Ramos (cell line): ENCODE results near the gene DMTF1.

Experiments used
- in situ Hi-C: fragments of 300-500 bp; cut with MboI; formaldehyde crosslinking; loops from one replicate; pipeline ENCODE4 v1.14.3; 2022; ENCODE audit warnings: low sequenced_read_pairs; ENCODE audit not compliant: unreplicated experiment

The DMTF1 gene

DNA sequence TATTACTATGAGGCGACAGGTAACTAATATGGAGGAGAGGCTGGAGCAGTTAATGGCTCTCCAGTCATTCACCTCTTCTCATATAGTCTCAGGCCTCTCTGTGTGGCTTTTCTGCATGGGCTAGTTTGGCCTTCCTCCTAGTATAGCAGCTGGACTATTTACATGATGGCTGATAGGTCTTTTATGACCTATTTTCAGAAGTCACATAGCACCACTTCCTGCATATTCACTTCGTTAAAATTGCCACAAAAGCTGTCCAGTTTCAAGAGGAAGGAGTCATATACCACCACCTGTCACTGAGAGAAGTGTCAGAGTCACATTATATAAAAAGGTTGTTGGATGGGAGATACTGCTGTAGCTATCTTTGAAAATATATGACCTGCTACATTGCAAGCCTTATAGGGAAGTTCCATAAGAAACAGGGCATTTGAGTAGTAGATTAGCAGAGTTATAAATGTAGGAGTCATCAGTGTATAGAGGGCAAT is 8.0 kb upstream of the DMTF1 start:
- in situ Hi-C loops = loop anchor here (25.0 kb wide), 1 partner anchor 207 kb away; no protein-coding TSS in a partner anchor

DNA sequence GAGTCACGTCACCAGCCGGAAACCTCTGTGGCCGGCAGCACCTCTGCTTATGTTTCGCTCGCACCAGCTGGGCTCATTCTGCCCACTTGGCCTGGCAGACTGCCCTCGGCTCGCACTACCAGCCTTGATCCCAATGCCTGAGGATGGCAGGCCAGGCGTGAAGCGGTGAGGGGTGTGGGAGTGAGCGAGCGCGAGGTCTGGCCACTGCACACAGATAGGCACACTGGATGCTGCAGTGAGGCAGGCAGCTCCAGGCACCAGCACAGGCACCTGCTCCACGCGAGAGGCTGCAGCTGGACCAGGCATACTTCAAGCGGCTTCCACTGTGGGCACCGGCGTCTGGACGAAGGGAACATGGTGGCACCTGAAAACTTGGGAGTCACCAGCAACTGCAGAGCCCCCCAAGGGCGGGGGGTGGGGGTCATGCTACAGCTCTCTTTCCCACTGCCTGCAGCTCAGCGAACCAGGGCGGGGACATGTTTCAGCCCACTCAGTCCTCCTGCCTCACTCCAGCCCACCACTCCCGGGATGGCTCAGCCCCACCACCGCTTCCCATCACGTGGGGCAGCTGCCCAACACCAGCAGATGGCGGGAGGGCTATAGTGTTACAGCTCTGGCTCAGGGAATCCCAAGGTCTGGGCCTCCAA is 5.4 kb upstream of the DMTF1 start:
- in situ Hi-C loops = loop anchor here (25.0 kb wide), 1 partner anchor 210 kb away; no protein-coding TSS in a partner anchor

DNA sequence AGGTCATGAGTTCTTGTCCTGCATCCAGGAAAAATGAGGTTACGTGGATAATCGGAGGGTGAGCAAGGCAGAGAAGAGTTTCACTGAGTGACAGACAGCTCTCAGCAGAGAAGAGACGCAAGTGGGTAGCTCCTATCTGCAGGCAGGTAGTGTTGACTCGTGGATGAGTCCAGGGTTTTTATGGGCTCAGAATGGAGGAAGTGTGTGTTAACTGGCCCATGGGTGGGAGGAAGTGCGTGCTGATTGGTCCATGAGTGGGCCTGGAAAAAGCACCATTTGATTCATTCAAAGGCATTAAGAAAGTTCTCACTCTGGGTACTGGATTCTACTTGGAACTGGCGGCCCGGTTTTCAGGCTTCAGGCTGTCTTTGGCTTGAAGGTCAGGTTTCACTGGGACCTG is 4.8 kb upstream of the DMTF1 start:
- in situ Hi-C loops = loop anchor here (25.0 kb wide), 1 partner anchor 210 kb away; no protein-coding TSS in a partner anchor

DNA sequence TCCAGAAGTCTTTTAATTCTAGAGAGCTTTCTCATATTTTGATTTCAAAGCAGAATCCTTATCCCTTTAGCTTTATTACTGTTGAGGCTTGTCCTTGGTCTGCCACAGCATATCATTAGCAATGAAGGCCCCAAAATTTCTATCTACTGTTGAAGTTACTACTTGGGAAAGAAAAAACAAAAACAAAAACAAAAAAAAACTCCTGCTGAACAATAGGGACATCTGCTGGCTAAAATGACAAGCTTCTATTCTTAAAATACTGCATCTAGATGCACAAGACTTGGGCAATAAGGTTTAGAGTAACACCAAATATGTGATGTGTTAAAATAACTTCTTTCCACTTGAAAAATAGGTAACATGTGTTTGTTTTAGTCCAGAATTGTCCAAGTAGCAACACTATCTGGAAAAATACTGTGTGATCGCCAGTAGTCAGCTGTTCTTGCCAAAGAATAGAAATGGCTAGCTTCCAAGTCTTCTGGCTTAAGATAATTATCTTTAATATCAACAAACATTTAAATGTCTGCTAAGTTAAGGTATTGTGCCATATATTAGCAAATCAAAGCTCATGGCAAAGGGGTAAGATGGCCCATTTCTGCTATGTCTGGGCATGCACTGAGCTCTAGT is 3.8 kb upstream of the DMTF1 start:
- in situ Hi-C loops = loop anchor here (25.0 kb wide), 1 partner anchor 211 kb away; no protein-coding TSS in a partner anchor

DNA sequence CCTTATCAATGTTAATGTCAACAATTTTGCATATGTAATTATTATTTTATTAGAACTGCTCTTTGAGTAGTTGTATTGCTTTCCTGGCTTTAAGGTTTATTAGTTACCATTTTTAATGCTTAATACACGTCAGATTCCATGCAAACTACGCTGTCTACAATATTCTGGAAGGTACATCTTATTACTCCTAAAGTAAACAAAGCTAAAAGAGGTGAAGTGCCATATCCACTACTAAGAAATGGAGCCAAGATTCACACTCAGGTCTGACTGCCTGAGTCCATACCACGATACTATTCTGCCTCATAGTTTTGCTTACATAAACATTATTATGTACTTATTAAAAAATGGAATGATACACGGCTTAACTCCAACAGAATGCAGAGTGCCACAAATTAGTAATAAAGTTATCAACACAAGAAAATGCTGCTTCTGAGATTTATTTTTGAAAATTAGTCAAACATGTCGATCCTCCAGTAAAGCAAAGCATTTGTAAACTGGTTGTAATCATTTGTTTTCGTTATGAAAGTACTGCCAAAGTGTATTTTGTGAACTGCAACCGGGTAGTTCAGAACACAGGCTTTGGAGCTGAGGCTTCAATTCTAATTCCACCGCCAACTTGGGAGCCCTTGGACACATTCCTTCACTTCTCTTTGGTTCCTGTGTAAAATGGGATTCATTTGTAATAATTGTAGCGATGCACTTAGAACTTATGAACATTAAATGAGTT is 1.1 kb upstream of the DMTF1 start:
- in situ Hi-C loops = no loop called here

DNA sequence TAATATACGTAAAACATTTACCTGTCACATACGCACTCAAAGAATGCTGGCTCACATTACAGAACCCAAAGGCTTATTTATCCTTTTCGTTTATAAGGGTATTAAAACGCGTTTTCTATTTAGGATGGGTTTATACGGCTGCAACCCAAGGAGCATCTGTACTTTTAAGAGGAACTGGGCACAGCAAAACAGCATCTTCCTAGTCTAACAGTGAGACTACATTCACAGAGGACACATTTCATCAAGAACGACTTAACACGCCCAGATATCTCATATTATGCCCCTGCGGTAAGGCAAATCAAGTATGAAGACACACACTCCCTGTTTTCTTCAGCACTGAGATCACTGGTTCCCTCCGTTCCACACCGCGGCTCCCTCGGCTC is 533 bp upstream of the DMTF1 start:
- in situ Hi-C loops = no loop called here

DNA sequence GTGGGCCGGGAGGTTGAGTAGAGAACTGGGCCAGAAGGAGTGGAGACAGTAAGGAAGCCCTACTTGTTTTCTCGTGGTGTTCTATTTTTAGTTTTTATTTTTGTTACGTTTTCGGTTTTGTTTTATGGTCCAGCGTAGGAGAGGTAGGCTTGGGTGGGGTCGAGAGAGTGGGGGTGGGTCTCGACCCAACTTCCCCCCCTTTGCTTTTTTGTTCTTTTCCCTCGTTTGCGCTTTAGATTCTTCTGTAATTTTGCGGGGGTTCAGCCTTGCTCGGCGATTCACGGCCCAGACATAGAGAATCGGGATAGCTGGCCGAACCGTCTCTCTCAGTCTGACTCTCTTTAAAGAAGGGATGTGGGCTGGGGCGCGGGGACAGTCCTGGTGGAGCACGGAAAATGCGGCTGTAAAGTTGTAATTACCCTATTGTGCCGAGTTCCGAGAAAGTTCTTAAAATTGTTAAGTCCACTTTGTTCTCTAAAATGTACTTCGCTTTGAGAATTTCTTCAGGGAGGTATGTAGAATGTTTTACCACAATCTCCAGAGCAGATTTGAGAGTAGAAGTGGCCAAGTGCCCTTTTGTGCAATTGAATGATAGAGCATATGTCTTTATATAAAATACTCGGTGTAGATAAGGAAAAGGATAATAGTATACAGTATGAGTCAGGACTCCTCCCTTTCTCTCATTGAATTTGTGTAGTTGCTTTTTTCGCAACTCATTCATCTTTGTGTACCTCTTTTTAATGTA is 816 bp downstream of the DMTF1 start:
- in situ Hi-C loops = no loop called here

DNA sequence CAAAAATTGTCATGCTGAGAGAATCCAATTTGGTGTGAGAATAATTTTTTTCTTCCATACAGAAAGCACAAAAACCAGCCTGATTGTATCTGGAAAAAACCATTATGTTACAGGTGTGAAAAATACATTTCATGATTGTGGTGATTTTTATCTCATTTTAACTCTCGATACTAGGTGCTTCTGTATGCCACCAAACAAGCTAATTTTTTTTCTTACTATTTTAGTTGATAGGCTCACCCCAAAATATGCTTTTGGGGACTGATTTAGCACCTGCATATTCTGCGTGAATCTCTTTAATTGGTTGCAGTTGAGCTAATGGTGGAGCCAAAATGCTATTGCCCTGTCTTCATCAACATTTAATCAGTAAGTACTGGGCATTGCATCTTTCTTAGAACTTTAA is 1.9 kb downstream of the DMTF1 start:
- in situ Hi-C loops = no loop called here

DNA sequence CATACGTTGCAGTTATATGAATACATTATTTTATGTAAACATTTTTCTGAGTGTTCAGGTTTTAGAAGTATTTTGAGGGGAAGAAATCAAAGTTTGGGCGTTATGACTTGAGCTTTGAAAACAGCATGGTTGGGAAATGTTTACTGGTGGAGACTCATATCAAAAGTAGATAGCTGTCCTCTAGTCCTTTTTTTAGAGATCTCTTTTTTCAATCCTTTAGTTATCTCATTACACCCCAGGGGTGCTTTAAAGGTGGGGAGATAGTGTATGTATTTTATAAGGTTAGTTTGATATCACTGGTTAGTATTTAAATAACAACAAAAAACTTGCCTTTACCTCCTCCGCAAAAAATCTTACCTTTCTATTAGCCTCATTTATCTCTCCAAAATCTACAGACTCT is 2.3 kb downstream of the DMTF1 start:
- in situ Hi-C loops = no loop called here

DNA sequence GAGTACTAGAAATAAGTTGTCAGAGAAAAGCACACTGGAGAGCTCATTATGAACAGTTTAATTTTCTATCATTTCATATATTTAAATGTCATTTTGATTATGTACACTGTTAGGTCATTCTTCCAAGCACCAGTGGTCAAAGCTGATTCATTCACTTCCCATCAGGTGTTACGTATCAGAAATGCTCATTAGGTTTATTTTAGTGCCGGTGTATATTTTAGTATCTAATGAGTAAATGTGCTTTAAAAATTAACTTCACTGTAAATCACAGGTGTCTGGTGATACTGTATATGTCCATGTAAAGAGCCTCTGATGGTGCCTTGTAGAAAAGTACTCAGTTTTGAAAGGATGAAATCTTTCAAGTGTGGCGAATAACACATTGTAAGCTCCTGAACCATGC is 3.5 kb downstream of the DMTF1 start:
- in situ Hi-C loops = loop anchor here (5.0 kb wide), 1 partner anchor 67 kb away; no protein-coding TSS in a partner anchor

DNA sequence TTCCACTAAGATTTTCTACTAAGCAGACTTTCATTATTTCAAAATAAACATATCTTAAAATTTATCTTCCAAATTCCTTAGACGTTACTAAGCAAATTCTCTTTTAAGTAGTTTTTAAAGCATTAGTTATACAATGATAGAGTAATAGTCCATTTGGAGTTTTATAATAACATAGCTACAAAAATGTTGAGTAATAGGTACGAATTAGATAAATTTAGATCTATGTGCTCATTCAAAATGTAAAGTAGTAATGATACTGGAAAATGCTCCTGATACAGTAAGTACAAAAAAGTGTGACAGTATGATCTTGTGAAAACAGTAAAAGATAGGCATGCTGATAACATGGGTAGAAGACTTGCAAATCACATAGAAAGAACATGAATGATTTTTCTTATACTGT is 4.5 kb downstream of the DMTF1 start:
- in situ Hi-C loops = loop anchor here (5.0 kb wide), 1 partner anchor 66 kb away; no protein-coding TSS in a partner anchor

DNA sequence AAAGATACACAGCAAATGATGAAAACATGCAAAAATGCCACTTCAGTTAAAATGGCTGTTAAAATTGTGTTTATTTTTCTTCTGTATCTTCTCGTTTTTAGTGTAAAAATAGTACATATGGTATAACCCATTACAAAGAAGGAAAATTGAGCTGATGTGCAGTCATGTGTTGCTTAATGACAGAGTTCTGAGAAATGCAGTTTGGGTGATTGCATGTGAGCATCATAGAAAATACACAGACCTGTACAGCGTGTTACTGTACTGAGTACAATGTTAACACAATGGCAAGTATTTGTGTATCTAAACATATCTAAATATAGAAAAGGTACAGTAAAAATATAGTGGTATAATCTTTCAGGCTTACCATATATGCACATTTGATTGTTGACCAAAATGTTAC is 7.3 kb downstream of the DMTF1 start:
- in situ Hi-C loops = loop anchor here (5.0 kb wide), 1 partner anchor 63 kb away; no protein-coding TSS in a partner anchor

DNA sequence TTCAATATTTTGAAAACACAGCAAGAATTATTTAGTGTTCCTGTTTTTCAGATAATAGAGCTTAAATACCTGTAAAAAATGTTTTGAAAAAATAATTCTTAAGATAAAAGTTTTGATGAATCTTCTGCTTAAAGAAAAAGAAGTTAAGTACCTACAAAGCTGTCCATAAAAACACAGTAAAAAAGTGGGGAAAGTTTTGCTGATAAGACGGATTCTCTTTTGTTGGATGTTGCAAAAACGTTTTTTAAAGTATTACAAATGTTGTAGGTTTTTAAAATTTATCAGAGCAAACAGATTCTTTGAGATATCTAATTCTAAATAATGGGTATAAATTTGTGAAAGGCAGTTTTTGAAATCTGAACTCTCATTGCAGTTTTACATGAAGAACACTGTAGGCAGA is 12.2 kb downstream of the DMTF1 start:
- in situ Hi-C loops = no loop called here

DNA sequence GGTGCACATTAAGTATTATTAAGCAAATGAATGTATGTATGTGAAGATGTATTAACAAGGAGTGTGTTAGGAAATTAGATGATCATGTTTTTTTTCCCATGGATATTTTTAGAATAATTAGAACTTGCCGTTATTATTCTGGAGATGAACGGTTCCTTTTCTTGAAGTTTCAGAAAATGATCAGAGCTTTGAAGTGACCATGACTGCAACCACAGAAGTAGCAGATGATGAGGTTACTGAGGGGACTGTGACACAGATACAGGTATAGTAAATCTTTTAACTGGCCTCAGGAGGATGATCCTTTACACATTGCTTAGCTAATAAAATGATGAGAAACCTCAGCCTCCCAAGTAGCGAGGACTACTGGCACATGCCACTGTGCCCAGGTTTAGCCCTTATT is 18.6 kb downstream of the DMTF1 start:
- in situ Hi-C loops = no loop called here

DNA sequence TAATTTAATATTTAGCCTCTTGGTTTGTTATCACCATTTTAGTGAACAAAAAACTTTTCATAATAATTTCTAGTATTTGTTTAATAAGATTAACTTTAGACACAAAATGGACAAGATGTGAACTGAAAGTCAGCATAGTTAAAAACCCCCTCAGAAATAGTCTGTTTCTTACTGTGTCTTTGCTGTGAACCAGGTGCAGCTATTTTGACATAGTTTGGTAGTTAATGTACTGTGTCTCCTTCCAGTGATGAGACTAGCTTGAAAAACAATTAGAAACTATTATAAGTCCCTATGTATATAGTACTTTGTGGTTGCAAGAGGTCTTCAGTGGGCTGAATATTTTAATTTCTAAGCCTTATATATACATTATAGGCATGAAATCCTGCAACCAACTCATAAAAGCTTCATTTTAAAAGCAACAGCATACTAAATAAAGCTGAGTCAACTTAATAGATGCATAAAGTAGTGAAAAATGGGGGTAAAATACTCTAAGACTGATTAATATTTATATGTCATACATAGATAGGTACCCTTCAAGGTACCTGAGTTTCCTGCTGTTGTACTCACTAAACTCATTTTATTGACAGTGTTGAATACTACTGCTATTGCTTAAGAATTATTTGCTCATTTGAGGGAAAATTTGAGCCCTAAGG is 19.2 kb downstream of the DMTF1 start:
- in situ Hi-C loops = no loop called here

DNA sequence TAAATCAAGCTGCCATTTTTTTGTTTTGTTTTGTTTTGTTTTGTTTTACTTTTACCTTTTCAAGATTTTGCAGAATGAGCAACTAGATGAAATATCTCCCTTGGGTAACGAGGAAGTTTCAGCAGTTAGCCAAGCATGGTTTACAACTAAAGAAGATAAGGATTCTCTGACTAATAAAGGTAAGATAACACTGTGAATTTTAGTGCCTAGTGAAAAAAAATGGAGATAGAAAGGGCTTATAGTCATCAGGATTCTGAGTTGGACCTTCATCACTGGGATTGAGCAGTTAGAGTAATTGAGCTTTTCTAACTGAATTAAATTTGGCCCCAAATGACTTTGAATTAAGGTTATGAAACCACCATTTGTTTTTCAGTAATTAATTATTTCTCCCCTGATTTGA is 21.2 kb downstream of the DMTF1 start:
- in situ Hi-C loops = no loop called here

DNA sequence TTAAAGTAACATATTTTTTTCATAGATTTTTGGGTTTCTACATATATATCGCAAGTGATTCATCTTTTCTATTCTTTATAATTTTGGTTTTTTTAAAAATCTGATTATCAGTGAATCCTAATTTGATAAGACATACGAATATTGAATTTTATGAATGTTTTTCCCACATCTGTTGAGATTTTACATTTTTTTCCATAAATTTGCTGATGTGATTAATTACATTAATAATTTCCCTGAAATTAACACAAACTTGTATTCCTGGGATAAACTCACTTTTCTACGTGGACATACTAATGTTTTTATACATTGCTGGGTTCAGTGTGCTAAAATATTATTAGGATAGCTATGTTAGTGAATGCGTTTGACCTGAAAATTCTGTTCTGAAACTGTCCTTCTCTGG is 26.1 kb downstream of the DMTF1 start:
- in situ Hi-C loops = no loop called here

DNA sequence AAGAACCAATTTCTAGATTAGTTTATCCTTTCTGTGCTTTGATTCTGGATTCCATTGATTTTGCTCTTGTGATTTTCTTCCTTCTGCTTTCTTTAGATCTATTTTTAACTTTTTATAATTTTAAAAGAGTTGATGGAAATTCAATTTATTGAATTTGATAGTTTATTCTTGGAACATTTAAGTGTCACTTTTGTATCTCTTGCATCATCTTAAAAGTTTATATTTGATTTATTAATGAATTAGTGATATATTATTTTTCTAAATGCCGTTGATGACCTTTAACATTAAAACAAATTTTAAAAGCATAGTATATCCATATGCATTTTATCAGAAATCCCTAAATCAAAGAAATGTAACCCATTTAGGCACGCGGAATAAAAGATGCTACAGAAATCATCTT is 26.9 kb downstream of the DMTF1 start:
- in situ Hi-C loops = no loop called here

DNA sequence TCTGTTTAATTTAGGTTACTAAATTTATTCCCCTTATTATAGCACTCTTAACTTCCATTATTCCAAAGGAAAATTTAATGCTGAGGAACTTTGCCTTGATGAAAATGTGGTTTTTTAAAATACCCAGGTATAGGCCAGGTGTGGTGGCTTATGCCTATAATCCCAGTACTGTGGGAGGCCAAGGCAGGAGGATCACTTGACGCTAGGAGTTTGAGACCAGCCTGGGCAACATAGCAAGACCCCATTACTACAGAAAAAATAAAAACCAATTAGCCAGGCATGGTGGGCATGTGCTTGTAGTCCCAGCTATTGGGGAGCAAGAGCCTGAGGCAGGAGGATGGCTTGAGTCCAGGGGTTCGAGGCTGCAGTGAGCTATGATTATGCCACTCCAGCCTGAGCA is 34.9 kb downstream of the DMTF1 start:
- in situ Hi-C loops = no loop called here

DNA sequence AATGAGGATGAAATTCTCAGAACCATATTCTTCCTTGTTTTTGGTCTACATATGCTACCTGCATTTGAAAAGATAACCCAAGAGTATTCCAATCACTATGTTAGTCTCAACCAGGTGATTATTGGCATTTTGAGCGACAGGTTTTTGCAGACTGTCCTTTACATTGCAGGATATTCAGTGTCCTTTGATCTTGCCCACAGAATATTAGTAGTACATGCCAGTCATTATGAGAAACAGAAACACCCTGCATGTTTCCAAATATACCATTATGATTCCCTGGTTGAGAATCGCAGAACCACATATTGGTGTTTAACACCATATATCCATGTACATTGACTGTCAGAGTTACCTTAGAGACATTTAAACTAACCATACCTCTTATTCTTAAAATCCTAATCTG is 36.7 kb downstream of the DMTF1 start:
- in situ Hi-C loops = no loop called here
